ENCODE data around the gene RGS9BP.

DNA sequence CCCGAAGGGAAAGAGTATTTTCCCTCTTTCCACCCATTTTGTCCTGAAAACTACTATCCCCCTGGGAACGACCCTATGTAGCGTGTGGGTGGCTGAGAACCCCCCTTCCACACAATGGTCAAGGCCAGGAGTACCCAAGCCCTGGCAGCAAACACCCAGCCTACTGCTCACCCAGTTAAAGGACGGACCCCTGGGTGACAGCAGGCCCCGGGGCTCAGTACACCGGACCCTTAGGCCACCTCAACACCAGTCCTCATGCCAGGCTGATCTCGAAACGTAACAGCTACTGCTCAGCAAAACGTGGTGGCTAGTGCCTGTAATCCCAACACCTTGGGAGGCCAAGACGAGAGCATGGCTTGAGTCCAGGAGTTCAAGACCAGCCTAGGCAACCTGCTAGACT, 2.1 kb upstream of the RGS9BP start:
- TF ChIP-seq EZH2phosphoT487 (IDR thresholded peaks at IDR 0.05): no peak
- TF ChIP-seq, protein P1, sequence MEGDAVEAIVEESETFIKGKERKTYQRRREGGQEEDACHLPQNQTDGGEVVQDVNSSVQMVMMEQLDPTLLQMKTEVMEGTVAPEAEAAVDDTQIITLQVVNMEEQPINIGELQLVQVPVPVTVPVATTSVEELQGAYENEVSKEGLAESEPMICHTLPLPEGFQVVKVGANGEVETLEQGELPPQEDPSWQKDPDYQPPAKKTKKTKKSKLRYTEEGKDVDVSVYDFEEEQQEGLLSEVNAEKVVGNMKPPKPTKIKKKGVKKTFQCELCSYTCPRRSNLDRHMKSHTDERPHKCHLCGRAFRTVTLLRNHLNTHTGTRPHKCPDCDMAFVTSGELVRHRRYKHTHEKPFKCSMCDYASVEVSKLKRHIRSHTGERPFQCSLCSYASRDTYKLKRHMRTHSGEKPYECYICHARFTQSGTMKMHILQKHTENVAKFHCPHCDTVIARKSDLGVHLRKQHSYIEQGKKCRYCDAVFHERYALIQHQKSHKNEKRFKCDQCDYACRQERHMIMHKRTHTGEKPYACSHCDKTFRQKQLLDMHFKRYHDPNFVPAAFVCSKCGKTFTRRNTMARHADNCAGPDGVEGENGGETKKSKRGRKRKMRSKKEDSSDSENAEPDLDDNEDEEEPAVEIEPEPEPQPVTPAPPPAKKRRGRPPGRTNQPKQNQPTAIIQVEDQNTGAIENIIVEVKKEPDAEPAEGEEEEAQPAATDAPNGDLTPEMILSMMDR (IDR thresholded peaks at IDR 0.05): no peak
- TF ChIP-seq EZH2 (IDR thresholded peaks at IDR 0.05): no peak

Measured in neural progenitor cell (in vitro differentiated cells).